HepG2 (cell line): ENCODE measurements around the gene DCP1B. TPM values are rescaled to one million over a fixed set of nuclear protein-coding genes. Genes with fewer than 3 reads are reported as not detected.

Experiments used
- ATAC-seq: fragments of 200-7000 bp; cut with Tn5 transposase; 3 replicates; pipeline ENCODE4 v1.9.1; 2020; ENCODE audit warnings: mild to moderate bottlenecking, moderate library complexity
- BruUV-seq: library from RNA; stranded (reverse); fragments of 400-500 nt; replicated peaks from 2 replicates; lab custom pipeline; 2021; lab: Mats Ljungman, UMichigan
- CTCF ChIA-PET: fragments of 300-600 bp; formaldehyde crosslinking; extraction: SDS; loops from one replicate; lab custom pipeline; 2021; ENCODE audit warnings: low total read pairs, inconsistent platforms, low intra/inter-chr PET ratio; lab: Yijun Ruan, JAX
- POLR2A ChIA-PET: fragments of 350-600 bp; sonication (Branson Sonifier 250); formaldehyde crosslinking; loops from one replicate; lab custom pipeline; 2020; ENCODE audit warnings: antibody characterized with exemption, inconsistent platforms; lab: Yijun Ruan, JAX
- DNase-seq: peaks from one replicate; pipeline ENCODE4 v3.0.0-alpha.2; 2015; ENCODE audit warnings: low spot score
- FAIRE-seq: peaks from 3 replicates; lab custom pipeline; 2011; peaks lifted over from hg19 to GRCh38; lab: Jason Lieb, UNC
- H2AFZ ChIP-seq: one replicate; pipeline ENCODE4 v1.6.1; 2011; ENCODE audit warnings: low read length, inconsistent platforms
- H3K27ac ChIP-seq: fragments of 300-600 bp; 3 replicates; pipeline ENCODE4 v1.8.0; 2011; ENCODE audit warnings: mixed run types, mild to moderate bottlenecking, mixed read lengths, low read length, inconsistent platforms; ENCODE audit not compliant: insufficient read depth; ENCODE audit errors: extremely low read length
- H3K27me3 ChIP-seq, 2 experiments: fragments of 200-600 bp in 1 of 2; 2 replicates in 1 of 2; 3 replicates in 1 of 2; pipeline versions ENCODE4 v1.6.0 to v1.8.0; 2011; ENCODE audit warnings: low read length in 2 of 2, mild to moderate bottlenecking in 2 of 2, moderate library complexity in 2 of 2, inconsistent platforms in 1 of 2; ENCODE audit not compliant: insufficient read depth in 2 of 2, control insufficient read depth in 1 of 2
- H3K36me3 ChIP-seq, 2 experiments: fragments of 200-600 bp in 1 of 2; replicated peaks in 1 of 2; 2 replicates in 1 of 2; 3 replicates in 1 of 2; pipeline versions ENCODE4 v1.5.1 to v1.8.0; 2011; ENCODE audit warnings: low read length in 2 of 2, inconsistent platforms in 1 of 2; ENCODE audit not compliant: insufficient read depth in 2 of 2, control insufficient read depth in 1 of 2
- H3K4me1 ChIP-seq: 2 replicates; pipeline ENCODE4 v1.5.1; 2012; ENCODE audit warnings: low read length, inconsistent platforms; ENCODE audit not compliant: insufficient read depth
- H3K4me2 ChIP-seq: 2 replicates; pipeline ENCODE4 v1.6.0; 2011; ENCODE audit warnings: low read depth, low read length, inconsistent platforms
- H3K4me3 ChIP-seq, 3 experiments: fragments of 200-600 bp in 1 of 3; sonication (generic), shearing (Covaris generic) in 1 of 3; replicated peaks in 1 of 3; 2 replicates each; pipeline ENCODE4 v1.5.1; 2011 to 2016; ENCODE audit warnings: low read length in 3 of 3, inconsistent platforms in 2 of 3, low read depth in 2 of 3, mild to moderate bottlenecking in 2 of 3, control low read depth in 1 of 3, mixed read lengths in 1 of 3; ENCODE audit not compliant: insufficient read depth in 1 of 3
- H3K79me2 ChIP-seq: one replicate; pipeline ENCODE4 v1.6.1; 2011; ENCODE audit warnings: low read length, inconsistent platforms; ENCODE audit not compliant: insufficient read depth
- H3K9ac ChIP-seq: 2 replicates; pipeline ENCODE4 v1.6.0; 2011; ENCODE audit warnings: mild to moderate bottlenecking, low read depth, low read length, inconsistent platforms; ENCODE audit not compliant: insufficient read depth
- H3K9me3 ChIP-seq: 2 replicates; pipeline ENCODE4 v1.5.1; 2012; ENCODE audit warnings: mild to moderate bottlenecking, low read length
- H4K20me1 ChIP-seq: 2 replicates; pipeline ENCODE4 v1.6.0; 2011; ENCODE audit warnings: inconsistent platforms, mild to moderate bottlenecking, low read length, moderate library complexity; ENCODE audit not compliant: insufficient read depth
- CHD2 ChIP-seq: IDR thresholded peaks from 2 replicates; pipeline ENCODE4 v1.6.1; 2011; ENCODE audit warnings: low read depth, low read length, improper control_type of control experiment
- WGBS: methylation state at CpG from one replicate; pipeline ENCODE4 v1.1.6; 2017; ENCODE audit warnings: low lambda C conversion rate; 5-methylcytosine and 5-hydroxymethylcytosine counted together
- in situ Hi-C: cut with HindIII; loops from 2 replicates; pipeline ENCODE4 v1.10.0; 2017; ENCODE audit warnings: low pct_unique_long_range_greater_than_20kb; ENCODE audit not compliant: extremely low pct_ligation_motif_present
- intact Hi-C: fragments of 100-400 bp; cut with micrococcal nuclease; formaldehyde crosslinking; loops from one replicate; pipeline ENCODE4 v1.10.0; 2022; ENCODE audit not compliant: unreplicated experiment
- polyA plus RNA-seq, 8 experiments: library from polyadenylated mRNA; depleted of rRNA in 3 of 8; stranded (reverse) in 7 of 8; unstranded in 1 of 8; fragments of >200 nt; fragmentation: Illumina TruSeq in 4 of 8; extraction: Trizol in 4 of 8; gene quantifications; 2 replicates each; pipeline versions ENCODE4 v1.2.1 to v1.2.3, GENCODE V29; 2011 to 2016; ENCODE audit warnings: low read depth in 4 of 8, missing spikeins in 1 of 8, mixed read lengths in 1 of 8; ENCODE audit not compliant: insufficient read depth in 1 of 8
- total RNA-seq, 5 experiments: library from RNA; depleted of rRNA; stranded (reverse); fragments of >200 nt; fragmentation: Illumina TruSeq; extraction: Trizol; gene quantifications; 2 replicates each; pipeline ENCODE4 v1.2.3, GENCODE V29; 2016; ENCODE audit warnings: low read depth in 1 of 5
- TF ChIP-seq, protein P1 (sequence below): sonication (generic); formaldehyde crosslinking; conservative IDR thresholded peaks from 2 replicates; pipeline ENCODE4 v1.4.0; 2020; ENCODE audit warnings: missing genetic modification reagents
- TF ChIP-seq, protein P2 (sequence below): sonication (generic); formaldehyde crosslinking; IDR thresholded peaks from one replicate; pipeline ENCODE4 v1.5.1; 2020; ENCODE audit warnings: mild to moderate bottlenecking, missing genetic modification reagents; ENCODE audit errors: not compliant biosample characterization

Gene DCP1B
- total and polyA plus RNA-seq, 2 of the 13 experiments (the other 11 are each of a cell fraction or from before 2014, with no cell fraction given) = 11.4 to 27.2 TPM

GRCh38 chr12:1970331-1970900 is 33.8 kb downstream of the DCP1B start:
- H2AFZ ChIP-seq = no peak overlapping the region
- no peak overlapping the region for H3K9ac ChIP-seq
- H3K4me3 ChIP-seq = no peak overlapping the region
- no peak for FAIRE-seq
- WGBS = 97% methylated on average over 3 of the region's 3 CpGs
- POLR2A ChIA-PET = no interaction called here
- no peaks in the 10 kb centered on the region for H3K27me3 ChIP-seq
- no peaks in the 10 kb centered on the region for H3K79me2 ChIP-seq
- no peaks in the 10 kb centered on the region; the same call in 1 of the 2 replicates for H4K20me1 ChIP-seq
- H3K36me3 ChIP-seq = peaks cover 2 to 16% of the 10 kb centered on the region in 2 experiments; a peak in 4 of 5 replicates
- CTCF ChIA-PET = no interaction called here
- ATAC-seq = no peak
- no peak overlapping the region for H3K4me2 ChIP-seq
- DNase-seq = no peak
- intact Hi-C loops = no loop called here
- TF ChIP-seq CHD2 = no peak
- TF ChIP-seq, protein P1, sequence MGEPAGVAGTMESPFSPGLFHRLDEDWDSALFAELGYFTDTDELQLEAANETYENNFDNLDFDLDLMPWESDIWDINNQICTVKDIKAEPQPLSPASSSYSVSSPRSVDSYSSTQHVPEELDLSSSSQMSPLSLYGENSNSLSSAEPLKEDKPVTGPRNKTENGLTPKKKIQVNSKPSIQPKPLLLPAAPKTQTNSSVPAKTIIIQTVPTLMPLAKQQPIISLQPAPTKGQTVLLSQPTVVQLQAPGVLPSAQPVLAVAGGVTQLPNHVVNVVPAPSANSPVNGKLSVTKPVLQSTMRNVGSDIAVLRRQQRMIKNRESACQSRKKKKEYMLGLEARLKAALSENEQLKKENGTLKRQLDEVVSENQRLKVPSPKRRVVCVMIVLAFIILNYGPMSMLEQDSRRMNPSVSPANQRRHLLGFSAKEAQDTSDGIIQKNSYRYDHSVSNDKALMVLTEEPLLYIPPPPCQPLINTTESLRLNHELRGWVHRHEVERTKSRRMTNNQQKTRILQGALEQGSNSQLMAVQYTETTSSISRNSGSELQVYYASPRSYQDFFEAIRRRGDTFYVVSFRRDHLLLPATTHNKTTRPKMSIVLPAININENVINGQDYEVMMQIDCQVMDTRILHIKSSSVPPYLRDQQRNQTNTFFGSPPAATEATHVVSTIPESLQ (CRISPR knock-in tag) = no peak
- TF ChIP-seq, protein P2, sequence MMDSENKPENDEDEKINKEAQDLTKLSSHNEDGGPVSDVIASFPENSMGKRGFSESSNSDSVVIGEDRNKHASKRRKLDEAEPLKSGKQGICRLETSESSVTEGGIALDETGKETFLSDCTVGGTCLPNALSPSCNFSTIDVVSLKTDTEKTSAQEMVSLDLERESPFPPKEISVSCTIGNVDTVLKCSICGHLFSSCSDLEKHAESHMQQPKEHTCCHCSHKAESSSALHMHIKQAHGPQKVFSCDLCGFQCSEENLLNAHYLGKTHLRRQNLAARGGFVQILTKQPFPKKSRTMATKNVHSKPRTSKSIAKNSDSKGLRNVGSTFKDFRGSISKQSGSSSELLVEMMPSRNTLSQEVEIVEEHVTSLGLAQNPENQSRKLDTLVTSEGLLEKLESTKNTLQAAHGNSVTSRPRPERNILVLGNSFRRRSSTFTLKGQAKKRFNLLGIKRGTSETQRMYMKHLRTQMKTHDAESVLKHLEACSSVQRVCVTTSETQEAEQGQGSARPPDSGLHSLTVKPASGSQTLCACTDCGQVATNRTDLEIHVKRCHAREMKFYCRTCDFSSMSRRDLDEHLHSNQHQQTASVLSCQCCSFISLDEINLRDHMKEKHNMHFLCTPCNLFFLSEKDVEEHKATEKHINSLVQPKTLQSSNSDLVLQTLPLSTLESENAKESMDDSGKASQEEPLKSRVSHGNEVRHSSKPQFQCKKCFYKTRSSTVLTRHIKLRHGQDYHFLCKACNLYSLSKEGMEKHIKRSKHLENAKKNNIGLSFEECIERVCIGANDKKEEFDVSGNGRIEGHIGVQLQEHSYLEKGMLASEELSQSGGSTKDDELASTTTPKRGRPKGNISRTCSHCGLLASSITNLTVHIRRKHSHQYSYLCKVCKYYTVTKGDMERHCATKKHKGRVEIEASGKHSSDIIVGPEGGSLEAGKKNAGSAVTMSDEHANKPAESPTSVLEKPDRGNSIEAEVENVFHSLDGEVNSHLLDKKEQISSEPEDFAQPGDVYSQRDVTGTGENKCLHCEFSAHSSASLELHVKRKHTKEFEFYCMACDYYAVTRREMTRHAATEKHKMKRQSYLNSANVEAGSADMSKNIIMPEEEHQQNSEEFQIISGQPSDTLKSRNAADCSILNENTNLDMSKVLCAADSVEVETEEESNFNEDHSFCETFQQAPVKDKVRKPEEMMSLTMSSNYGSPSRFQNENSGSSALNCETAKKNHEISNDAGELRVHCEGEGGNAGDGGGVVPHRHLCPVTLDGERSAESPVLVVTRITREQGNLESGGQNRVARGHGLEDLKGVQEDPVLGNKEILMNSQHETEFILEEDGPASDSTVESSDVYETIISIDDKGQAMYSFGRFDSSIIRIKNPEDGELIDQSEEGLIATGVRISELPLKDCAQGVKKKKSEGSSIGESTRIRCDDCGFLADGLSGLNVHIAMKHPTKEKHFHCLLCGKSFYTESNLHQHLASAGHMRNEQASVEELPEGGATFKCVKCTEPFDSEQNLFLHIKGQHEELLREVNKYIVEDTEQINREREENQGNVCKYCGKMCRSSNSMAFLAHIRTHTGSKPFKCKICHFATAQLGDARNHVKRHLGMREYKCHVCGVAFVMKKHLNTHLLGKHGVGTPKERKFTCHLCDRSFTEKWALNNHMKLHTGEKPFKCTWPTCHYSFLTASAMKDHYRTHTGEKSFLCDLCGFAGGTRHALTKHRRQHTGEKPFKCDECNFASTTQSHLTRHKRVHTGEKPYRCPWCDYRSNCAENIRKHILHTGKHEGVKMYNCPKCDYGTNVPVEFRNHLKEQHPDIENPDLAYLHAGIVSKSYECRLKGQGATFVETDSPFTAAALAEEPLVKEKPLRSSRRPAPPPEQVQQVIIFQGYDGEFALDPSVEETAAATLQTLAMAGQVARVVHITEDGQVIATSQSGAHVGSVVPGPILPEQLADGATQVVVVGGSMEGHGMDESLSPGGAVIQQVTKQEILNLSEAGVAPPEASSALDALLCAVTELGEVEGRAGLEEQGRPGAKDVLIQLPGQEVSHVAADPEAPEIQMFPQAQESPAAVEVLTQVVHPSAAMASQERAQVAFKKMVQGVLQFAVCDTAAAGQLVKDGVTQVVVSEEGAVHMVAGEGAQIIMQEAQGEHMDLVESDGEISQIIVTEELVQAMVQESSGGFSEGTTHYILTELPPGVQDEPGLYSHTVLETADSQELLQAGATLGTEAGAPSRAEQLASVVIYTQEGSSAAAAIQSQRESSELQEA (CRISPR knock-in tag) = no peak
- BruUV-seq = no TSS peak
- H3K9me3 ChIP-seq = no peaks in the 10 kb centered on the region
- no peak overlapping the region for H3K27ac ChIP-seq
- in situ Hi-C loops = no loop called here
- H3K4me1 ChIP-seq = no peaks in the 10 kb centered on the region
